GM23338 (cell line): ENCODE data around the gene TIPRL. TPM values are rescaled to one million over a fixed set of nuclear protein-coding genes. Genes with fewer than 3 reads are reported as not detected.

ENCODE experiments used
- ATAC-seq: fragments of 200-7000 bp; cut with Tn5 transposase; 3 replicates; pipeline ENCODE4 v1.9.1; 2020
- DNase-seq: peaks from one replicate; pipeline ENCODE4 v3.0.0-alpha.2; 2015; ENCODE audit warnings: low spot score
- H2AFZ ChIP-seq: fragments of 200-600 bp; sonication (generic); 2 replicates; pipeline ENCODE4 v1.8.0; 2016; ENCODE audit warnings: antibody characterized with exemption, mild to moderate bottlenecking, moderate library complexity
- H3F3A ChIP-seq: fragments of 200-600 bp; sonication (generic); replicated peaks from 2 replicates; pipeline ENCODE4 v1.8.0; 2017; ENCODE audit warnings: antibody characterized with exemption, mixed run types, low read depth
- H3K27ac ChIP-seq: fragments of 200-600 bp; sonication (generic); 2 replicates; pipeline ENCODE4 v1.6.1; 2016; ENCODE audit warnings: low read depth
- H3K27me3 ChIP-seq: fragments of 200-600 bp; sonication (generic); 2 replicates; pipeline ENCODE4 v1.8.0; 2016; ENCODE audit warnings: mild to moderate bottlenecking, mixed run types, moderate library complexity; ENCODE audit not compliant: insufficient read depth
- H3K36me3 ChIP-seq: fragments of 200-600 bp; sonication (generic); 2 replicates; pipeline ENCODE4 v1.8.0; 2016; ENCODE audit warnings: mild to moderate bottlenecking; ENCODE audit not compliant: insufficient read depth
- H3K4me1 ChIP-seq: fragments of 200-600 bp; sonication (generic); 2 replicates; pipeline ENCODE4 v1.8.0; 2016; ENCODE audit warnings: mild to moderate bottlenecking, moderate library complexity; ENCODE audit not compliant: insufficient read depth
- H3K4me2 ChIP-seq: fragments of 200-600 bp; sonication (generic); 2 replicates; pipeline ENCODE4 v1.7.1; 2017; ENCODE audit warnings: mixed run types
- H3K4me3 ChIP-seq: fragments of 200-600 bp; sonication (generic); 2 replicates; pipeline ENCODE4 v1.6.1; 2016; ENCODE audit warnings: mixed run types
- H3K79me2 ChIP-seq: fragments of 200-600 bp; sonication (generic); replicated peaks from 2 replicates; pipeline ENCODE4 v1.8.0; 2017; ENCODE audit warnings: mild to moderate bottlenecking; ENCODE audit not compliant: insufficient read depth
- H3K9me2 ChIP-seq: fragments of 200-600 bp; sonication (generic); 2 replicates; pipeline ENCODE4 v1.8.0; 2017; ENCODE audit not compliant: insufficient read depth
- H4K20me1 ChIP-seq: fragments of 200-600 bp; sonication (generic); replicated peaks from 2 replicates; pipeline ENCODE4 v1.8.0; 2017; ENCODE audit warnings: mild to moderate bottlenecking; ENCODE audit not compliant: insufficient read depth
- H3K27ac Mint-ChIP-seq: 2 replicates; pipeline ENCODE4 v1.8.0; 2020; ENCODE audit warnings: inconsistent platforms, mild to moderate bottlenecking, moderate library complexity, mixed read lengths
- H3K27me3 Mint-ChIP-seq: 3 replicates; pipeline ENCODE4 v1.8.0; 2022; ENCODE audit warnings: low read depth, mild to moderate bottlenecking, moderate library complexity, mixed read lengths, inconsistent platforms; ENCODE audit not compliant: insufficient read depth, poor library complexity
- H3K36me3 Mint-ChIP-seq: 3 replicates; pipeline ENCODE4 v1.8.0; 2021; ENCODE audit warnings: low read depth, mild to moderate bottlenecking, inconsistent platforms, moderate library complexity, mixed read lengths
- H3K4me1 Mint-ChIP-seq: 3 replicates; pipeline ENCODE4 v1.8.0; 2020; ENCODE audit warnings: mild to moderate bottlenecking, inconsistent platforms, mixed read lengths
- H3K4me3 Mint-ChIP-seq: 3 replicates; pipeline ENCODE4 v1.8.0; 2021; ENCODE audit warnings: moderate library complexity, mild to moderate bottlenecking, inconsistent platforms, mixed read lengths
- H3K9me3 Mint-ChIP-seq: 3 replicates; pipeline ENCODE4 v1.8.0; 2020; ENCODE audit warnings: moderate library complexity, mild to moderate bottlenecking, inconsistent platforms, mixed read lengths
- CREB1 ChIP-seq: fragments of 250-450 bp; sonication (Bioruptor Pico); IDR thresholded peaks from 2 replicates; pipeline ENCODE4 v1.5.0; 2020; ENCODE audit warnings: low read depth, mild to moderate bottlenecking, moderate library complexity
- EZH2 ChIP-seq: fragments of 200-600 bp; sonication (generic); IDR thresholded peaks from one replicate; pipeline ENCODE4 v1.8.0; 2017; ENCODE audit warnings: antibody characterized with exemption, mild to moderate bottlenecking, low read depth; ENCODE audit not compliant: unreplicated experiment
- EZH2phosphoT487 ChIP-seq: fragments of 200-600 bp; sonication (generic); IDR thresholded peaks from one replicate; pipeline ENCODE4 v1.8.1; 2018; ENCODE audit warnings: antibody characterized with exemption; ENCODE audit not compliant: unreplicated experiment
- JUNB ChIP-seq: IDR thresholded peaks from one replicate; pipeline ENCODE4 v1.6.1; 2016; ENCODE audit warnings: antibody characterized with exemption; ENCODE audit not compliant: unreplicated experiment
- POLR2AphosphoS5 ChIP-seq: IDR thresholded peaks from 2 replicates; pipeline ENCODE4 v1.6.1; 2016; ENCODE audit warnings: antibody characterized with exemption, low read depth
- STAT1 ChIP-seq: IDR thresholded peaks from one replicate; pipeline ENCODE4 v1.6.1; 2016; ENCODE audit warnings: antibody characterized with exemption; ENCODE audit not compliant: unreplicated experiment
- ZNF114 ChIP-seq: fragments of 250-450 bp; sonication (Bioruptor Pico); IDR thresholded peaks from 2 replicates; pipeline ENCODE4 v1.5.0; 2020; ENCODE audit warnings: mild to moderate bottlenecking, moderate library complexity
- polyA plus RNA-seq: library from polyadenylated mRNA; unstranded; fragments of >200 nt; fragmentation: Nextera tagmentation; extraction: Ambion mirVana; gene quantifications from 2 replicates; pipeline ENCODE4 v1.2.1, GENCODE V29; 2016
- total RNA-seq: library from RNA; depleted of rRNA; stranded (reverse); fragments of >200 nt; shearing (Covaris generic); gene quantifications from 2 replicates; pipeline ENCODE4 v1.2.3, GENCODE V29; 2014
- TF ChIP-seq, protein P1 (sequence below): fragments of 250-450 bp; sonication (Bioruptor Pico); IDR thresholded peaks from 2 replicates; pipeline ENCODE4 v1.5.0; 2020; ENCODE audit warnings: mild to moderate bottlenecking, moderate library complexity
- TF ChIP-seq, protein P2 (sequence below), 2 experiments: fragments of 200-600 bp in 1 of 2; sonication (generic) in 1 of 2; conservative IDR thresholded peaks; 2 replicates each; pipeline versions ENCODE4 v1.5.1 to v1.6.1; 2016 to 2017; ENCODE audit warnings: antibody characterized with exemption in 2 of 2, low read depth in 2 of 2, mild to moderate bottlenecking in 2 of 2, moderate library complexity in 1 of 2
- TF ChIP-seq, protein P3 (sequence below): IDR thresholded peaks from one replicate; pipeline ENCODE4 v1.6.1; 2018; ENCODE audit warnings: antibody characterized with exemption; ENCODE audit not compliant: unreplicated experiment
- TF ChIP-seq, protein P4 (sequence below): IDR thresholded peaks from 2 replicates; pipeline ENCODE4 v1.6.1; 2016; ENCODE audit warnings: antibody characterized with exemption

Gene TIPRL
- total and polyA plus RNA-seq, 2 experiments from 2014 or later, result 15.9 to 32.0 TPM

DNA sequence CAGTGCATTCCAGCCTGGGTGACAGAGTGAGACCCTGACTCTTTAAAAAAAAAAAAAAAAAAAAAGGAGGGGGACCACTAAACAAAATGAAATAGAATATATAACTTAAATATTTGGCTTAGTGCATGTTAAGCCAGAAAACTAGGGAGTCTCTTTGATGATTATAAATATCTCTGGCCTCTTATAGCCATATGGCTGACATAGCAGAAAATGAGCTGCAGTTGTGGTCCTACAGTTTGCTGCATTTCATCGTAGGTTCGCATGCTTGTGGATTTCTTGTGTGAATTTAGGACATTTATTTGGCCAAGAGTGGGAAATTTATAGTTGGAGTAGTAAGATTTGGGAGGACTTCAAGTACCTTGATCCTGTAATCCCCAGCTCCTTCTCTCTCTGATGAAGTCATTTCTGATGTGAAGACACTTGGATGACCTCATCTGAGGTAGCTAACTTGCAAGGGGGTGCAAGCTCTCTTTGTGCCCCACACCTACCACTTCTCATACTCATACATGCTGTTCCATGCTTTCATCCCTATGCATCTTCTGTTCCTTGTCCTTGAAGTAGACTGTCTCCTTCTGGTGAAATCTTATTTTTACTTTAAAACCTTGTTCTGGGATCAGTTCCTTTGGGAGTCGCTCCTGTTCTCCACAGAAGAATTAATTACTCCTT lies 6.4 kb upstream of the TIPRL start:
- no peaks in the 10 kb centered on the region for H3K36me3 ChIP-seq
- no peaks in the 10 kb centered on the region for H3K27me3 ChIP-seq
- TF ChIP-seq, protein P1, sequence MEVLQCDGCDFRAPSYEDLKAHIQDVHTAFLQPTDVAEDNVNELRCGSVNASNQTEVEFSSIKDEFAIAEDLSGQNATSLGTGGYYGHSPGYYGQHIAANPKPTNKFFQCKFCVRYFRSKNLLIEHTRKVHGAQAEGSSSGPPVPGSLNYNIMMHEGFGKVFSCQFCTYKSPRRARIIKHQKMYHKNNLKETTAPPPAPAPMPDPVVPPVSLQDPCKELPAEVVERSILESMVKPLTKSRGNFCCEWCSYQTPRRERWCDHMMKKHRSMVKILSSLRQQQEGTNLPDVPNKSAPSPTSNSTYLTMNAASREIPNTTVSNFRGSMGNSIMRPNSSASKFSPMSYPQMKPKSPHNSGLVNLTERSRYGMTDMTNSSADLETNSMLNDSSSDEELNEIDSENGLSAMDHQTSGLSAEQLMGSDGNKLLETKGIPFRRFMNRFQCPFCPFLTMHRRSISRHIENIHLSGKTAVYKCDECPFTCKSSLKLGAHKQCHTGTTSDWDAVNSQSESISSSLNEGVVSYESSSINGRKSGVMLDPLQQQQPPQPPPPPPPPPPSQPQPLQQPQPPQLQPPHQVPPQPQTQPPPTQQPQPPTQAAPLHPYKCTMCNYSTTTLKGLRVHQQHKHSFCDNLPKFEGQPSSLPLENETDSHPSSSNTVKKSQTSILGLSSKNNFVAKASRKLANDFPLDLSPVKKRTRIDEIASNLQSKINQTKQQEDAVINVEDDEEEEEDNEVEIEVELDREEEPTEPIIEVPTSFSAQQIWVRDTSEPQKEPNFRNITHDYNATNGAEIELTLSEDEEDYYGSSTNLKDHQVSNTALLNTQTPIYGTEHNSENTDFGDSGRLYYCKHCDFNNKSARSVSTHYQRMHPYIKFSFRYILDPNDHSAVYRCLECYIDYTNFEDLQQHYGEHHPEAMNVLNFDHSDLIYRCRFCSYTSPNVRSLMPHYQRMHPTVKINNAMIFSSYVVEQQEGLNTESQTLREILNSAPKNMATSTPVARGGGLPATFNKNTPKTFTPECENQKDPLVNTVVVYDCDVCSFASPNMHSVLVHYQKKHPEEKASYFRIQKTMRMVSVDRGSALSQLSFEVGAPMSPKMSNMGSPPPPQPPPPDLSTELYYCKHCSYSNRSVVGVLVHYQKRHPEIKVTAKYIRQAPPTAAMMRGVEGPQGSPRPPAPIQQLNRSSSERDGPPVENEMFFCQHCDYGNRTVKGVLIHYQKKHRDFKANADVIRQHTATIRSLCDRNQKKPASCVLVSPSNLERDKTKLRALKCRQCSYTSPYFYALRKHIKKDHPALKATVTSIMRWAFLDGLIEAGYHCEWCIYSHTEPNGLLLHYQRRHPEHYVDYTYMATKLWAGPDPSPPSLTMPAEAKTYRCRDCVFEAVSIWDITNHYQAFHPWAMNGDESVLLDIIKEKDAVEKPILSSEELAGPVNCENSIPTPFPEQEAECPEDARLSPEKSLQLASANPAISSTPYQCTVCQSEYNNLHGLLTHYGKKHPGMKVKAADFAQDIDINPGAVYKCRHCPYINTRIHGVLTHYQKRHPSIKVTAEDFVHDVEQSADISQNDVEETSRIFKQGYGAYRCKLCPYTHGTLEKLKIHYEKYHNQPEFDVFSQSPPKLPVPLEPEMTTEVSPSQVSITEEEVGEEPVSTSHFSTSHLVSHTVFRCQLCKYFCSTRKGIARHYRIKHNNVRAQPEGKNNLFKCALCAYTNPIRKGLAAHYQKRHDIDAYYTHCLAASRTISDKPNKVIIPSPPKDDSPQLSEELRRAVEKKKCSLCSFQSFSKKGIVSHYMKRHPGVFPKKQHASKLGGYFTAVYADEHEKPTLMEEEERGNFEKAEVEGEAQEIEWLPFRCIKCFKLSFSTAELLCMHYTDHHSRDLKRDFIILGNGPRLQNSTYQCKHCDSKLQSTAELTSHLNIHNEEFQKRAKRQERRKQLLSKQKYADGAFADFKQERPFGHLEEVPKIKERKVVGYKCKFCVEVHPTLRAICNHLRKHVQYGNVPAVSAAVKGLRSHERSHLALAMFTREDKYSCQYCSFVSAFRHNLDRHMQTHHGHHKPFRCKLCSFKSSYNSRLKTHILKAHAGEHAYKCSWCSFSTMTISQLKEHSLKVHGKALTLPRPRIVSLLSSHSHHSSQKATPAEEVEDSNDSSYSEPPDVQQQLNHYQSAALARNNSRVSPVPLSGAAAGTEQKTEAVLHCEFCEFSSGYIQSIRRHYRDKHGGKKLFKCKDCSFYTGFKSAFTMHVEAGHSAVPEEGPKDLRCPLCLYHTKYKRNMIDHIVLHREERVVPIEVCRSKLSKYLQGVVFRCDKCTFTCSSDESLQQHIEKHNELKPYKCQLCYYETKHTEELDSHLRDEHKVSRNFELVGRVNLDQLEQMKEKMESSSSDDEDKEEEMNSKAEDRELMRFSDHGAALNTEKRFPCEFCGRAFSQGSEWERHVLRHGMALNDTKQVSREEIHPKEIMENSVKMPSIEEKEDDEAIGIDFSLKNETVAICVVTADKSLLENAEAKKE (CRISPR knock-in tag), result no peak
- TF ChIP-seq CREB1 (CRISPR knock-in tag) (no peak), POLR2AphosphoS5 (no peak), EZH2 (no peak), ZNF114 (CRISPR knock-in tag) (no peak), EZH2phosphoT487 (no peak), STAT1 (no peak), JUNB (no peak)
- TF ChIP-seq, protein P2, sequence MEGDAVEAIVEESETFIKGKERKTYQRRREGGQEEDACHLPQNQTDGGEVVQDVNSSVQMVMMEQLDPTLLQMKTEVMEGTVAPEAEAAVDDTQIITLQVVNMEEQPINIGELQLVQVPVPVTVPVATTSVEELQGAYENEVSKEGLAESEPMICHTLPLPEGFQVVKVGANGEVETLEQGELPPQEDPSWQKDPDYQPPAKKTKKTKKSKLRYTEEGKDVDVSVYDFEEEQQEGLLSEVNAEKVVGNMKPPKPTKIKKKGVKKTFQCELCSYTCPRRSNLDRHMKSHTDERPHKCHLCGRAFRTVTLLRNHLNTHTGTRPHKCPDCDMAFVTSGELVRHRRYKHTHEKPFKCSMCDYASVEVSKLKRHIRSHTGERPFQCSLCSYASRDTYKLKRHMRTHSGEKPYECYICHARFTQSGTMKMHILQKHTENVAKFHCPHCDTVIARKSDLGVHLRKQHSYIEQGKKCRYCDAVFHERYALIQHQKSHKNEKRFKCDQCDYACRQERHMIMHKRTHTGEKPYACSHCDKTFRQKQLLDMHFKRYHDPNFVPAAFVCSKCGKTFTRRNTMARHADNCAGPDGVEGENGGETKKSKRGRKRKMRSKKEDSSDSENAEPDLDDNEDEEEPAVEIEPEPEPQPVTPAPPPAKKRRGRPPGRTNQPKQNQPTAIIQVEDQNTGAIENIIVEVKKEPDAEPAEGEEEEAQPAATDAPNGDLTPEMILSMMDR (conservative IDR thresholded peaks at IDR 0.05; ENCODE audit: low read depth in 2 of 2), result no peak
- TF ChIP-seq, protein P3, sequence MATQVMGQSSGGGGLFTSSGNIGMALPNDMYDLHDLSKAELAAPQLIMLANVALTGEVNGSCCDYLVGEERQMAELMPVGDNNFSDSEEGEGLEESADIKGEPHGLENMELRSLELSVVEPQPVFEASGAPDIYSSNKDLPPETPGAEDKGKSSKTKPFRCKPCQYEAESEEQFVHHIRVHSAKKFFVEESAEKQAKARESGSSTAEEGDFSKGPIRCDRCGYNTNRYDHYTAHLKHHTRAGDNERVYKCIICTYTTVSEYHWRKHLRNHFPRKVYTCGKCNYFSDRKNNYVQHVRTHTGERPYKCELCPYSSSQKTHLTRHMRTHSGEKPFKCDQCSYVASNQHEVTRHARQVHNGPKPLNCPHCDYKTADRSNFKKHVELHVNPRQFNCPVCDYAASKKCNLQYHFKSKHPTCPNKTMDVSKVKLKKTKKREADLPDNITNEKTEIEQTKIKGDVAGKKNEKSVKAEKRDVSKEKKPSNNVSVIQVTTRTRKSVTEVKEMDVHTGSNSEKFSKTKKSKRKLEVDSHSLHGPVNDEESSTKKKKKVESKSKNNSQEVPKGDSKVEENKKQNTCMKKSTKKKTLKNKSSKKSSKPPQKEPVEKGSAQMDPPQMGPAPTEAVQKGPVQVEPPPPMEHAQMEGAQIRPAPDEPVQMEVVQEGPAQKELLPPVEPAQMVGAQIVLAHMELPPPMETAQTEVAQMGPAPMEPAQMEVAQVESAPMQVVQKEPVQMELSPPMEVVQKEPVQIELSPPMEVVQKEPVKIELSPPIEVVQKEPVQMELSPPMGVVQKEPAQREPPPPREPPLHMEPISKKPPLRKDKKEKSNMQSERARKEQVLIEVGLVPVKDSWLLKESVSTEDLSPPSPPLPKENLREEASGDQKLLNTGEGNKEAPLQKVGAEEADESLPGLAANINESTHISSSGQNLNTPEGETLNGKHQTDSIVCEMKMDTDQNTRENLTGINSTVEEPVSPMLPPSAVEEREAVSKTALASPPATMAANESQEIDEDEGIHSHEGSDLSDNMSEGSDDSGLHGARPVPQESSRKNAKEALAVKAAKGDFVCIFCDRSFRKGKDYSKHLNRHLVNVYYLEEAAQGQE, result no peak
- TF ChIP-seq, protein P4, sequence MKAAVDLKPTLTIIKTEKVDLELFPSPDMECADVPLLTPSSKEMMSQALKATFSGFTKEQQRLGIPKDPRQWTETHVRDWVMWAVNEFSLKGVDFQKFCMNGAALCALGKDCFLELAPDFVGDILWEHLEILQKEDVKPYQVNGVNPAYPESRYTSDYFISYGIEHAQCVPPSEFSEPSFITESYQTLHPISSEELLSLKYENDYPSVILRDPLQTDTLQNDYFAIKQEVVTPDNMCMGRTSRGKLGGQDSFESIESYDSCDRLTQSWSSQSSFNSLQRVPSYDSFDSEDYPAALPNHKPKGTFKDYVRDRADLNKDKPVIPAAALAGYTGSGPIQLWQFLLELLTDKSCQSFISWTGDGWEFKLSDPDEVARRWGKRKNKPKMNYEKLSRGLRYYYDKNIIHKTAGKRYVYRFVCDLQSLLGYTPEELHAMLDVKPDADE, result no peak
- DNase-seq (no peak), ATAC-seq (no peak)
- no peak overlapping the region for H2AFZ ChIP-seq
- no peaks in the 10 kb centered on the region for H4K20me1 ChIP-seq
- H3K9me3 Mint-ChIP-seq, result no peaks in the 10 kb centered on the region
- no peak overlapping the region for H3K27ac ChIP-seq
- H3K36me3 Mint-ChIP-seq, result no peaks in the 10 kb centered on the region; the same call in 2 of the 3 replicates
- H3K4me3 Mint-ChIP-seq, result no peak overlapping the region
- no peaks in the 10 kb centered on the region for H3K4me1 Mint-ChIP-seq
- H3K27me3 Mint-ChIP-seq, result peaks cover 7% of the 10 kb centered on the region
- H3K4me1 ChIP-seq, result no peaks in the 10 kb centered on the region
- H3K9me2 ChIP-seq, result 0 out of 2 replicates have a peak, but pooled peaks cover 5% of the 10 kb centered on the region
- no peak overlapping the region for H3K27ac Mint-ChIP-seq
- no peak overlapping the region for H3K4me2 ChIP-seq
- H3K79me2 ChIP-seq, result no peaks in the 10 kb centered on the region
- no peak overlapping the region for H3K4me3 ChIP-seq
- no peaks in the 10 kb centered on the region for H3F3A ChIP-seq
